Measurements from ENCODE around the gene GLDC.
A peak's percentile ranks its signal among the peaks of the same experiment; 100 is the strongest.
"Not testable (repeated sequence)": the region's sequence is repeated elsewhere in the genome, so short reads cannot be mapped to it uniquely, and the experiment has no call there.

The GLDC gene

DNA sequence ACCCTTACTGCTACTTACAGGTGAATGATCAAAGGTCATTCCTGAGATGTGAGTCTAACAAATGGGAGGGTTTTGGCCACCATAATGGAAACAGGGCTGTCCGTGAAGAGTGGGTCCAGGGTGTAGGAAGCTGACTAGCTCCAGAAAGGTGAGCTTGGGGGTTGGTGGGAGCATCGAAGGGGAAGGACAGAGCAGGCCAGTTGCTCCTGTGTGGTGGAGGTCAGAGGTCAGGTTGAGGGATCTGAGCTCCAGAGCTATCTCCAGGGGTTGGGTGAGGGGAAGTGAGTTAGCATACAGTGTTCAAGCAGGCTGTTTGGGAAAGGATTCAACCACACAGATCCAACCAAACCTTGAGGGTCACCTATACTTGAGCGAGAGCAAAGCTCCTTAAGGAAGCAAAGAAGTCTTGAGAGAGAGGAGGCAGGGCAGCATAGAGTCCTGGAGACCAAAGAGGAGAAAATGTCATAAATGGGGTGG lies 18.7 kb upstream of the GLDC start:
- no peak for DNase-seq (ENCODE audit: low read depth in 3 of 3)

DNA sequence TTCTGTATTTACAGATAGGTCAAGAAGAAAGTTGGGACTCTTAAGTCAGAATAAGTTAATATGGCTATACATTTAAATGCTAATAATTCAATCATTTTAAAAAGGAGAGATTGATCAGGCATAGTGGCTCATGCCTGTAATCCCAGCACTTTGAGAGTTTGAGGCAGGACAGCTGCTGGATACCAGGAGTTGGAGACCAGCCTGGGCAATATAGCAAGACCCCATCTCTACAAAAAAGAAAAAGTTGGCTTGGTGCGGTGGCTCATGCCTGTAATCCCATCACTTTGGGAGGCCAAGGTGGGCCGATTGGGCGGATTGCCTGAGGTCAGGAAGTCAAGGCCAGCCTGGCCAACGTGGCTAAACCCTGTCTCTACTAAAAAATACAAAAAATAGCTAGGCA lies 15.0 kb upstream of the GLDC start:
- no peak for DNase-seq (ENCODE audit: low read depth in 3 of 3)

DNA sequence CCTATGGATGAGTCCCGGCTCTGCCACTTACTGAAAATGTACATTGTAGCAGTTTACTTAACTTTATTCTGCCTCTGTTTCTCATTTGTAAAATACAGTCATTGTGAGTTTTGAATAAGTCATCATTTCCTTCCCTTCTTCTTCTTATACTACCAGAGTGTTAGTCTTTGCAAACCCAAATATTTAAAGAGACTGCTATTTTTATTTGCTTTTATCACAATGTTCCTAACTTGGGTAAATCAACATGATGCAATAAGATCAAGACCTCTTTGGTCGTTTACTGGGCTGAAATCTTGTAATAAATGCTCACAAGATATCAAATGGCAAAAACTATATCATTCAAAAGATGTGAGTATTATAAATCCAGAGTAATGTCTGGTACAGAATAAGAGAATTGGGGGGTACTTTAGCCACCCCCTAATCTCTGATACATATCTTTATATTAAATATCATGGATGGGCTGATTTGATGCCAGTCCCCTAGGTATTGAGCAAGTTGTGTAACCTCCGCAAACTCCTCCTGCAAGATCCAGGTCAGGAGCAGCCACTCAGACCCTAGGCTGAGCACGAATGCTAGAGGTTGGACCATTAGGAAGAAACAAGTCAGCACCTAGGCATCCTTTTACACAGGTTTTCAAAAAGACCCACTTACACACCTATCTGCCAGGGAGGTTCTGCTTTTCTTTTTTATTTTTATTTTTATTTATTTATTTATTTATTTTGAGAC lies 13.3 kb upstream of the GLDC start:
- no peak for DNase-seq (ENCODE audit: low read depth in 3 of 3)

DNA sequence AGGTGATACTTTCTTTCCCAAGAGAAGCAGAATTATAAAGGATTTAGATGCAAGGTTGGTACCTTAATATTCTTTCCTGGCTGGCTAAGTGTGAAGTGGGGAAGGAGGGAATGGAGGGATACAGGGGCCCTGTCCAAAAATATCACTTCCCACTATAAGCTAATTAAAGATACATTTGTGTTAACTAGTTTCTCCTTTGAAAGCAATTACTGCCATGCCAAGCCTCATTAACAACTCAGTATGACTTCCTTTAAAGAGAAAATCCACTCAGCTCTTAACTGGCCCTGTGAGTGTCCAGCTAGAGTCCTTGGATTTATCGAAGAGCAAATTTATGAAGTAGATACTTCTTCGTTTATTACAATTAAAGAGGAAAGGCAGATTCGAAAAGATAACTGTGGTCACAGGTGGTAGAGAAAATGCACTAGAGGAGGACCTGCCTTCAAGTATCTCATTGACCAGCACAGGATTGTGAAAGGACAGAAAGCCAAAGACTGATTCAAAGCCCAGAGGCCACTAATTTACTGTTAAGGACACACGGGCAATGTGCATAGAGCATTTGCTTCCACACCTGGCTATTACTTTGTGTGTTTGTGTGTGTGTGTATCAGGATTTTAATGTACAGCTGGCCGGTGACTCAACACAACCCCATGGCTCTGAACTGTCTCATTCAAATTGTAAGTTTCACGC lies 11.2 kb upstream of the GLDC start:
- DNase-seq (ENCODE audit: low read depth in 3 of 3) = no peak

DNA sequence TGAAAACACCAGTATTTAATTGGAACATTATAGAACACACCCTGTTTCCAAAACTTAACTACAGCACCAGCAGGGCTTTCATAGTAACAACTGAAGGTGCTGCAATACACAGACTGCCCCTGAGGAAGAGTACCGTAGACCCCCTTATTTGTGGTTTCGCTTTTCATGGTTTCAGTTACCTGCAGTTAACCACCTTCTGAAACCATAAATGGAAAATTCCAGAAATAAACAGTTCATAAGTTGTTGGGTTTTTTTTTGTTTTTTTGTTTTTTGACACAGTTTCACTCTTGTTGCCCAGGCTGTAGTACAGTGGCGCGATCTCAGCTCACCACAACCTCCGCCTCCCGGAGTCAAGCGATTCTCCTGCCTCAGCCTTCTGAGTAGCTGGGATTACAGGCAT lies 9.5 kb upstream of the GLDC start:
- DNase-seq (ENCODE audit: low read depth in 3 of 3) = no peak

DNA sequence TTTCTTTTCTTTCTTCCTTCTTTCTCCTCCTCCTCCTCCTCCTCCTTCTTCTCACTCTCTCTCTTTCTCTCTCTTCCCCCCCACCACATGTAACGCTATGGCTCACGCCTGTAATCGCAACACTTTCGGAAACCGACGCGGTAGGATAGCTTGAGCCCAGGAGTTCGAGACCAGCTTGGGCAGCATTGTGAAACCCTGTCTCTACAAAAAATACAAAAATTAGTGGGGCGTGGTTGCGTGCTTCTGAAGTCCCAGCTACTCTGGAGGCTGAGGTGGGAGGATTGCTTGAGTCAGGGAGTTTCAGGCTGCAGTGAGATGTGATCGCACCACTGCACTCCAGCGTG lies 736 bp upstream of the GLDC start:
- peak in 1 of 3 experiments; percentile 21 for DNase-seq (ENCODE audit: low read depth in 3 of 3)

DNA sequence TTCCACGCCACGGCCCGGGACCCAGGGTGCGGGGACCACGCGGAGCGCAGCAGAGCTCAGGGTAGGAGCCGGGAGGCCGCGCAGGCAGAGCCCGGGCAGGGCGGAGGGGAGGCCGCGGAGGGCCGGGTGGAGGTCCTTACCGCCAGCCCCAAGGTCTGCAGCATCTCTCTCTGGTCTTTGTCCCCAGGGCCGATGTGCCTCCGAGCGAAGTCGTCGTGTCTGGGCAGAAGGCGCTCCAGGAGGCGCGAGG lies 499 bp downstream of the GLDC start:
- not testable (repeated sequence) for DNase-seq (ENCODE audit: low read depth in 3 of 3)

DNA sequence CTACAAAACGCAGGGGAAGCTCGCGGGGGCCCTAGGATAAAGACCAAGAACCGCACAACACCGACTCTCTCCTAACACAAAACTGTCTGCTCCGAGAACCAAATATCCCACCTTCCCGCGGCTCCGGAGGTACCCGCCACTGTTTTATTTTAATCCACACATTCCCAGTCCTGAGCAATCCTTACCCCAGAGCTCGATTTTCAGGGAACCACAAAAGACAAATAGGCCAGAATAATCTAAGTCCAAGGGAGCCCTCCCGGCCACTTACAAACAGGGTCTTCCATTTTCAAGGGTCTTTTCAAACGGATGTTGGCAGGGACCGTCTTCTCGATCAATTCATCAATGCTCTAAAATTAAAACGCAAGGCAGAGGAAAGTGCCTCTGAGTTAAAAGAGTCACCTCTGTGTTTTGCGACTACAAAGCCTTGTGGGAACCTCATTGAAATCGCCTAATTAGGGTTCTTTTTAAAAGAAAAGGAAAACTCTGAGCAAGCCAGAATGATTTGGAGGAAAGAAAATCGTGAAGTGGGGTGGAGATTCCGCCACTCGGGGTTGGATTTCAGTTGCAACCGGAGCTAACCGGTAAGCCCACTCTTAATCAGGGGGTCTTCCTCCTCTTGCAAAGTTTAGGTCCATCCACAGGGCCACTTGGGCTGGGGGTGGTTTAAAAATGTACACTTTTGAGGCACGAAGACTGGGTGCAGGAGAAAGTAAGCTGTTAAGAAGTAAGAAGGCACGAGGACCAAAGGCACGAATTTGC lies 1.0 kb downstream of the GLDC start:
- DNase-seq (ENCODE audit: low read depth in 3 of 3) = no peak

DNA sequence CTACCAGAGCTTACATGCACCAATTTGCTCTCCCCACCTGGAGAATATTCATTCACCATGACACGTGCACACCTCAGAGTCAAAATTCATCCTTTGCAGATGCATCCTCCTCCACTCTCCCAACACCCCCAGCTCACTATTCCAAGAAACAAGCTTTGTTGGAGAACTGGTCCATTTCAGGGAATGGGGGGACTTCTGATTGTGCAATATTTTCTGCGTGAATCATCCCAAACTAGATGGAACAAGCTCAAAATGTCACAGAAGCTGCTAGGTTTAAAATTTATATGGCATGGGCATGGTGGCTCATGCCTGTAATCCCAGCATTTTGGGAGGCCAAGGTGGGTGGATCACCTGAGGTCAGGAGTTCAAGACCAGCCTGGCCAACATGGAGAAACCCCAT lies 3.6 kb downstream of the GLDC start:
- DNase-seq (ENCODE audit: low read depth in 3 of 3) = no peak

DNA sequence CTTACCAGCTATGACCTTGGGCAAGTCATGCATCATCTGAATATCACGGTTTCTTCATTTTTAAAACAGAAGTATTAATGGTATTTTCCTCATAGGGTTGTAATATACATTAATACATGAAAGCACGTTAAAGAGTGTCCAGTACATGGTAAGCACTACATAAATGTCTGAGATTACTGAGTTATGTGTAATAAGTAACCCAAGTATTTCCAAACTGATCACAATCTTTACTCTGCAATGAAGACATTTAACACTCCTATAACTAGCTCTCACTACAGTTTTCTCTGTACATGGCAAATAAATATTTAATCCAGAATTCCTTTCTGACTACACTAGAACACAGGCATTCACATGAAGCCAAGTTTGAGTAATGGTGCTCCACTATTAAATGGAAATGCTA lies 4.0 kb downstream of the GLDC start:
- DNase-seq (ENCODE audit: low read depth in 3 of 3) = no peak

DNA sequence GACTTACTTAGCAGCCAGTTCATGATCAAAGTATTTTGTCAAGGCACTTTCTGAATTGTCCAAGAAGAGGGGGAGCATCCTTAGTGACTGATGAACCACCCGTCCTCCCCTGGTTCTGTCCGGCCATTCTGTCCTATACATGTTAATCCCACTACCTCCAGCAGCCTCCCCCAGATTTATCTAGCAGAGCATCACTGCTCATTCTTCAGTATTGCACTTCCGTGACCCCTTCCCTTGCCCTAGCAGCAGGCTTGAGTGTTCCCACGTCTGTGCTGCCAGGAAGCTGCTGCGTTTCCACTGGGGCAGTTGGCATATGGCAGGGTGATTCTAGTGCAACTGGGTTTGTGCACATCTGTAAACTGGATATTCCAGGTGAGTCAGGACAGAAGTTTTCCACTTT lies 4.5 kb downstream of the GLDC start:
- no peak for DNase-seq (ENCODE audit: low read depth in 3 of 3)

DNA sequence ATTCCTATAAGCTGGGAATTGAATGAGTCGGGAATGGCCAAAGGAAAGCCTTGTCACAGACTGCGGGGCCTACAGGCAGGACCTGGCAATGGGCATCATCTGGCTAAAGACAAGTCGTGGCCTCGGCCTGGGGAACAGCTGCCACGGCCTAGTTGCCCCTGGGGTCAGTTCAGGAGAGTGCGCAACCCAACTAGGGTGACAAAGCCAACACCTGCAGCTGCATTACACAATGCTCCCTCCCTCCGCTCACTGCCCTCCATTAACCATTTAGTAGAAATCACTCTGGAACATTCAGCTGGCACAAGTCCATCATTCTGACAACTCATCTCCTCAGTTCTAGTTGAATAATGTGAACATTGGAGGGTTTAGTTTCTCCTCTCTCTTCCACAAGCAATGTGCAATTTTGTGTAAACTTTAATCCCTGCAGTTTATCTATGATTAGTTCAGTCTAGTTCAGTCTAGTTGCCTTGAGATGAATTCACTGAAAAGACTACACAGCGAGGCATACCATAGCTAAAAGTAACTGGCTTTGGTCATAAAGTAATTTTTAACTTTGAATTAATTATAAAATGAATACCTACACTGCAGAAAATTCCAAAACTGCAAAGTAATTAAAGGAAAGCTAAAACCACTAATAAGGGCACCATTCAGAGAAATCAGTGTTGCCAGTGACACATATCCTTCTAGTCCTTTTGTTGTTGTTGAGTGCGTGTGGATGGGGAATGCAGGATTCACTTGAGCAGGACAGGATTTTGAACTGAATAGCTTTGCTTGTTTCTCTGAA lies 5.1 kb downstream of the GLDC start:
- no peak for DNase-seq (ENCODE audit: low read depth in 3 of 3)

DNA sequence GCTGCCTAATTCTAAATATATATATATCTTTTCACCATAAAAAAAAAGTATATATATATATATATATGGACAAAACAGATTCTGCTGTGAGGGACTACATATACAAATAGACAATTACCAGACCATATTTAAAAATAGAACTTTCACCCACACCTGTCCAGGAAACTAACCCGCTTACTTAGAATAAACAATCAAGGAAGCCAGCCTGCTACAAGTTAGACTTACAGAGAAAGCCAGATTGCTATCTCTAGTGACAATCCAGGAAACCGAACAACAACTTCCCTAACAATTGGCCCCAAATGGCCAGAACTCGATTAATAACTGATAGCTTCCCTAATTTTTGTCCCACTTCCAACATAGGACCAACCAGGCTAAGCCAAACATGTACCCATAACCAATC lies 5.9 kb downstream of the GLDC start:
- DNase-seq (ENCODE audit: low read depth in 3 of 3) = no peak

DNA sequence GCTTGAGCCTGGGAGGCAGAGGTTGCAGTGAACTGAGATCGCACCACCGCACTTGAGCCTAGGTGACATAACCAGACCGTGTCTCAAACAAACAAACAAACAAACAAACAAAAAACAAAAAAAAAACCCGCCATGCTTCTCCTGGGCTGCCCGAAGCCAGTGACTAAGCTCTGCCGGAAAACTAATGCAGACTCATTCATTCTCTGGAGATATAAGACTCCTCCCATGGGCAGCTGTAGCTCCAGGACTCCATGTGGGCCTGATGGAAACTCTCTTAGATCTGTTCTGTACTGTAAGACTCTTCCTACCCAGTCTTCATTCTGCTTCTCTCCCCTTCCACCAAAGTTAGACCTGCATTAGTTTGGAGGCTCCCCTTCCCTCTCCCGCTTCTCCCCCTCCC lies 11.1 kb downstream of the GLDC start:
- no peak for DNase-seq (ENCODE audit: low read depth in 3 of 3)

DNA sequence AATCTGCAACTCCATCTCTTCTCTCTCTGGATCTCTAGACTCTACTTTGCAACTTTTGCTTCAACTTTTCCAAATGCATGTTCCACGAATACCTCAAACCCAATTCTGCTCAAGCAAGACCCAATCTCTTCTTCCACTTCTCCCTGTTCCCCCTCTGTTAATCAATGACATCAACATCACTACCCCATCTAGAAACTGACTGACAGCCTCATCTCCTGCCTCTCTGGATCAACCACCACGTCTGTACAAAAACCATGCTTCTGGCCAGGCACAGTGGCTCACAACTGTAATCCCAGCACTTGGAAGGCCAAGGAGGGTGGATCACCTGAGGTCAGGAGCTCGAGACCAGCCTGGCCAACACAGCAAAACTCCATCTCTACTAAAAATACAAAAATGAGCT lies 12.2 kb downstream of the GLDC start:
- DNase-seq (ENCODE audit: low read depth in 3 of 3) = no peak

DNA sequence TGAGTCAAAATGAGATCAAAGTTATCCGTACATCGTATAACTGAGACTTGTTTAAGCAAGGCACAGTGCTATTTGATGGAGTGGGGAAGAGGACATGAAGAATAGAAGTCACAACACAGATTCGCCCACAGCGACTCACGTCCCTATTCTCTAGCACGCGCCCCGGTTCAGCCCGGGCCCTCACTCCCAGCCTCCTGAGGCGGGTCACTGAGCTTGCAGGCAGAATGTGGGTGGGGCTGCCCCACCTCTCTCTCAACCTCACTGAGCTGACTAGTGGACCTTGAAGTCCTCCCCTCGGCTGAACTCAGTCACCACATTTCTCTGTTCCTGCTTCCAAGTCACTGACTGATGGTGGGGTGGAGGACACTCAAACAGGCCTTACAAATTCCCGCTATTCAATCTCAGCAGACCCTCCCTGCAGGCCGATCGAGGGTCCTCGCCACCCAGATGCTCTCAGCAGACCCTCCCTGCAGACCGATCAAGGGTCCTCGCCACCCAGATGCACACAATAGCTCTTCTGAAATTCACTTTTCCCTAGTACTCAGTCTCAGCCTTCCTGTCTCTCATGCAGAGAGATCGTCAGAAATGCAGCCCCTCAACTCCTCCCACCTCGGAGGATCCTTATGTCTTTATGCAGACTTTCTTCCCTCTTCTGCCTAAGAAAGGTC lies 12.9 kb downstream of the GLDC start:
- DNase-seq (ENCODE audit: low read depth in 3 of 3) = no peak

DNA sequence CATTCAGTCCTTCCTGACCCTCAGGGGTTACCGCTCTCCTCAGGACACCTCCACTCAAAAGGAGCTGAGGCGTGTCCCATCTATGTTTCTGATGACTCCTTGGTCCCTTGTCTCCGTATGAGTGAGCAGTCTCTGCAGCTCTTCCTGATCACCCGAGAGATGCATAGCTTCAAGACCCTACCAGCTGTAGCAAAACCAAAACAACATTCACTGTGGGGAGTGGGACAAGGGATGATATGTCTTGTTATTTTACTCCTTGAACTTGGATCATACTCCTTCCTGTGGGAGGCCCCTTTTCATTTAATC lies 14.4 kb downstream of the GLDC start:
- DNase-seq (ENCODE audit: low read depth in 3 of 3) = no peak

DNA sequence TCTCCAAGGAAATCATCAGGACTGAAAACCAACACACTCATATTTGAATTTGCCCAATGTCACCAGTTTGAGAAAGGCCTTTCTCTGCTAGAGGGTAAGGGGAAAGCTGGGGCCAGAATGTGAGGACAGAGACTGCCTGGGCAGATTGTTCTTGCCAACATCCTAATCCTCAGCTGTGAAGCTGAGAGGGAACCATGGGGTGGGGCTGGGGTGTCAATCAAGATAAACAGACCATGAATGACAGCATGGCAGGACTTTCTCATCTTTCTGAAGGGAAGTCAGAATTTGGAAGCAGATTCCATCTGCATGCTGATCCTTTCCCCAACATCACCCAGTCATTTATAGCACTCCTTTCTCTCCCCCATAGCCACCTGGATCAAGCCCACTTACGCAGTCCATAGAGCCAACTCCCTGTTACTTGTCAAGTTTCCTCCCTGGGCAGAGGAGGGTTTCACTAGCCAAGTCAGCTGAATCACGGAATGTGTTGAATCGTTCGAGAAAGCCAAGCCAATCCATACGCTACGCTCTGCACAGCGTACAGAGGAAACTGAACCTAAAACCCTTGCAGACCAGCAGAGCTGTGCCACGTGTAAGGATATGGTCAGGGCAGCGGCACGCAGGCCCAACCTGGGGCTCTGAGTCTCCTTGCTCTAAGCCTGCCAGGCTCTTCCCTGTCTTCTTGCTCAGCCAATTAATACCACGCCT lies 14.9 kb downstream of the GLDC start:
- DNase-seq (ENCODE audit: low read depth in 3 of 3) = no peak

DNA sequence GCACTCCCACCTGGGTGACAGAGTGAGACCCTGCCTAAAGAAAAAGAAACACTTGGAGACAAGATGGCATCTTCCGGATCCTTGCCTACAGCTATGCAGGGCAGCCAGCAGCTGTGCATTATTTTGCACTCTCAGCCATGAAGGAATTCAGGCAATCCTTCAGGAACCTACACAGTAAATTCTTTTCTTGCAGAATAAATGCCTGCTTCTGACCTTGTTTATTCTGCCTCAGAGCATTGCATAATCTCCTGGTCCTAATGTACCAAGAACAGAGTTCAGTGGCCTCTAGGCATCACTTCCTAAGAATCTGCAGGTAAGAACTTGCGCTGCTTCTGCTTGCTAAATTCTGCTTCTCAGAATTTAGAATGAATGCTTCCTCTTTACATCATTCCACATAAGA lies 16.8 kb downstream of the GLDC start:
- no peak for DNase-seq (ENCODE audit: low read depth in 3 of 3)

DNA sequence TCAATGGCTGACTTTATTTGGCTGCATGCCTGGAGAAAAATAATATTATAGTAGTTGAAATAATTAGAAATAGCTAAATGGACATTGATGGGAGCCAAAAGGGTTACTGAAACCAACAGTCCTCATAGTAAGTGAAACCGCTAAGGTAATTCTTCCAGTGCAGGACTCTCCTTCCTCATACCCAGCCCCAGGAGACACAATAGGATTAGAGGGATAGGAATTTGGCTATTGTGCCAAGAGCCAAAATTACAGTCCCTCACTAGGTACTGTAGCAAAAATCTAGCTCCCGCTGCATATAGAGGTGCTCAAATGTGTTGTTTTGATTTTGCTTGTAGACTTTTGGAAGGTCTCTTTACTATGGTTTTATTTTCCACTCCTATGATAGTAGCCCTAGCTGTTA lies 20.2 kb downstream of the GLDC start:
- no peak for DNase-seq (ENCODE audit: low read depth in 3 of 3)

DNA sequence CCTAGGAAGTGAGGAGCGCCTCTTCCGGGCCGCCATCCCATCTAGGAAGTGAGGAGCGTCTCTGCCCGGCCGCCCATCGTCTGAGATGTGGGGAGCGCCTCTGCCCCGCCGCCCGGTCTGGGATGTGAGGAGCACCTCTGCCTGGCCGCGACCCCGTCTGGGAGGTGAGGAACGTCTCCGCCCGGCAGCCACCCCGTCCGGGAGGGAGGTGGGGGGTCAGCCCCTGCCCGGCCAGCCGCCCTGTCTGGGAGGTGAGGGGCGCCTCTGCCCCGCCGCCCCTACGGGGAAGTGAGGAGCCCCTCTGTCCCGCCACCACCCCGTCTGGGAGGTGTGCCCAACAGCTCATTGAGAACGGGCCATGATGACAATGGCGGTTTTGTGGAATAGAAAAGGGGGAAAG lies 22.7 kb downstream of the GLDC start:
- DNase-seq (ENCODE audit: low read depth in 3 of 3) = not testable (repeated sequence)

DNA sequence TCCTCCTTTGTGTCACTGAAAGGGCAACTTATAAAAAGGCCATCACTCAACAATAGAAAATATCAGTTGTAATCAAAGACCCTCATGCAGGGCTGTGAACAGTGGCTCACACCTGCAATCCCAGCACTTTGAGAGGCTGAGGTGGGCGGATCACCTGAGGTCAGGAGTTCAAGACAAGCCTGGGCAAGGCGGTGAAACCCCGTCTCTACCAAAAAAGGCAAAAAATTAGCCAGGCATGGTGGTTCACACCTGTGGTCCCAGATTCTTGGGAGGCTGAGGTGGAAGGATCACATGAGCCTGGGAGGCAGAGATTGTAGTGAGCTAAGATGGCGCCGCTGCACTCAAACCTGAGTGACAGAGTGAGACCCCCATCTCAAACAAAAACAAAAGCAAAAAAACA lies 24.7 kb downstream of the GLDC start:
- DNase-seq (ENCODE audit: low read depth in 3 of 3) = no peak

Data from stimulated activated CD4-positive, alpha-beta T cell treated with anti-CD3 and anti-CD28 coated beads, TNF-alpha, amount 100 ng/mL, for 24 hours (primary cell).